ENCODE results near the gene SPAG16.

- no peak for TF ChIP-seq CTCF (IDR thresholded peaks at IDR 0.05)
- no peak for TF ChIP-seq EZH2 (IDR thresholded peaks at IDR 0.05; ENCODE audit: borderline replicate concordance, insufficient read depth, low read depth, low read length, poor library complexity, severe bottlenecking)
These were observed 696.6 kb downstream of the SPAG16 start for GRCh38 chr2:213980883-213981282.

All from B cell (primary cell).